HAP-1 (cell line): ENCODE data around the gene NR3C1.

Source experiments
- DNase-seq, 2 experiments: peaks; one replicate each; pipeline ENCODE4 v3.0.0-alpha.2; 2016 to 2020; ENCODE audit warnings: low spot score in 2 of 2
- H3K27me3 ChIP-seq: fragments of 250-450 bp; sonication (Bioruptor Pico); 2 replicates; pipeline ENCODE4 v1.5.1; 2020; ENCODE audit warnings: low read depth, mild to moderate bottlenecking, moderate library complexity
- H3K36me3 ChIP-seq: fragments of 250-450 bp; sonication (Bioruptor Pico); replicated peaks from 2 replicates; pipeline ENCODE4 v1.5.1; 2020; ENCODE audit warnings: mild to moderate bottlenecking
- H3K4me1 ChIP-seq: fragments of 250-450 bp; sonication (Bioruptor Pico); 2 replicates; pipeline ENCODE4 v1.5.1; 2020; ENCODE audit warnings: mild to moderate bottlenecking
- H3K4me3 ChIP-seq: fragments of 250-450 bp; sonication (Bioruptor Pico); 2 replicates; pipeline ENCODE4 v1.5.1; 2020; ENCODE audit warnings: mild to moderate bottlenecking, moderate library complexity
- H3K9me3 ChIP-seq: fragments of 250-450 bp; sonication (Bioruptor Pico); 2 replicates; pipeline ENCODE4 v1.5.1; 2020; ENCODE audit warnings: mild to moderate bottlenecking, moderate library complexity
- in situ Hi-C: fragments of 300-500 bp; cut with MboI; formaldehyde crosslinking; loops from 3 replicates; pipeline ENCODE4 v1.14.3; 2020; ENCODE audit warnings: low sequenced_read_pairs, inconsistent platforms, mixed read lengths

NR3C1 gene

DNA sequence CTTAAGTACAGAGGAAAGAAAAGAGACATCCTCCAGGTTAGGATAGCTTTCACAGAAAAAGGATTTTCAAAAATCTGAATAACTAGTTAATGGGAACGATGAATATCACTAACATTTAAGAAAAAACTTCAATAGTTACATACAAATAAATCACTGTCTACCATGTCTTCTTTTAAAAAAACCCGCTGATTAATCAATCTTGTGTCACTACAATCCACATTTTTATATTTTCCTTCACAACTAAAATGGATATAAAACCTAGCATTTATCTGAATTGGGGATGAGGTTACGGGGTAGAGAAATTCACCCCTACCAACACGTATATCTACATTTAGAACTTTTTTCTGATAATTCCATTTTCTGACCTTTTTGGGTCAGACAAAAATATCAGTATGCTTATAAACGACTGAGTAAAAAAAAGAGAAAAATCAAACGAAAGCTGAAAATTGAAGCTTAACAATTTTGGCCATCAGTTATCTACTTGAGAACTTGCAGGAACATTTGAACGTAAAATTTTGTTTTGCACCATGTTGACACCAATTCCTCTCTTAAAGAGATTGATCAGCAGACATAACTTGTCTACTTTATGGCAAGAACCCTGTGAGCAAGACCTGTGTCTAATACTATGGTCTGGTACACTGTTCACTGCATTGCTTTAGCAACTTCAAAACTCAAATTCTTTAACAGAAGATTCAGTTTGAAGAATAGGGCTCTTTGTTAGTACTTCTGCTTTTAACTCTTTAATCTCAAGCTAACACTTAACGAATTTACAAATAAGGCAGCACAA is 4.8 kb downstream of the NR3C1 start:
- Histone ChIP-seq H3K4me1 (no peaks in the 10 kb centered on the region), H3K4me3 (no peak overlapping the region), H3K27me3 (peaks cover 73% of the 10 kb centered on the region), H3K9me3 (no peaks in the 10 kb centered on the region), H3K36me3 (no peaks in the 10 kb centered on the region)
- in situ Hi-C loops: no loop called here
- no peak for DNase-seq

DNA sequence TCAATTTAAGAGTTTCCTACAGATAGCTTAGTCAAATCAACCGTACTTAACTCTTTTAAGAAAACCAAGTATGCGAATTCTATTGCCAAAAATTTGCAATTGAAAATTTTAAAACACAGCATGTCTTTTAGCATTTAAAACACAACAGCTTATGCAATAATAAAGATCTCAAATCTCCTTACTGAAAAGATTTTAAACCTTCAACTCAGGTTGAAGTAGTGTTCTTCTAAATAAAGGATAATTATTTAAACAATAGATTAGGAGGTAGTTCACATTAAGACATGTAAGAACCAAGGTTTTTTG is 5.5 kb downstream of the NR3C1 start:
- no peaks in the 10 kb centered on the region for H3K9me3 ChIP-seq
- in situ Hi-C loops: no loop called here
- H3K36me3 ChIP-seq: no peaks in the 10 kb centered on the region
- peaks cover 67% of the 10 kb centered on the region for H3K27me3 ChIP-seq
- DNase-seq: no peak
- no peaks in the 10 kb centered on the region for H3K4me1 ChIP-seq
- no peak overlapping the region for H3K4me3 ChIP-seq

DNA sequence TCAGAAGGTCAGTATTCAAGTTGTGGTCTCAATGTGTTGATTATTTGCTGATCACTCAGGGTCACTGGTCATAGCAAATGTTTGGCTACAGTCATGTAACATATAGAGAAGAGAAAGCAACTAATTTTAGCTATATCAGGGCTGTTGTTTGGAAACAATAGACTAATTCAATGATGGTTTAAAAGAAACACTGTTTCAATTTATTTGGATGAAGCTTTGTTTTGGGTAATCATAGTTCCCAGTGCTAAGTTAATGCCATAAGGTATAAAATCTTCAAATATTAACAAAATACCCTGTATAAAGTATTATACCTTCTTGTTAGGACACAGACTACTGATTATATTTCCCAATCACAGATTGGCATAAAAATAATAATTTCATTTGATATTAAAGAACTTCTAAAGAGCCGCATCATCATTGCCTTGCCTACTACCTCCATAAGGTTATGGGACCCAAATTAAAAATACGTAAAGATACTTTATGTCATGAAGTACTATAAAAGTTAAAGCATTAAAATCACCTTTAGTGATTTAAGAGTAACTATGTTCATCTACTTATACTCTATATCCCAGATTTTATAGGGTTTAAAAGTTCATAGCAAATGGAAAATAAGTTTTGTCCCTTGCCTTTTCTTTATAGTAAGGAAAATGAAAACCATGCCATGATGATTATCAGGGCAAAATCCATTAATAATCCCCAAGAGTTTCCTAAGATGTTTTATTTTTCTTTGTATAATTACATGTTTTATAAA is 6.0 kb downstream of the NR3C1 start:
- H3K27me3 ChIP-seq: peaks cover 62% of the 10 kb centered on the region
- no peak for DNase-seq
- H3K4me1 ChIP-seq: no peaks in the 10 kb centered on the region
- in situ Hi-C loops: no loop called here
- no peaks in the 10 kb centered on the region for H3K9me3 ChIP-seq
- no peak overlapping the region for H3K4me3 ChIP-seq
- no peaks in the 10 kb centered on the region for H3K36me3 ChIP-seq

DNA sequence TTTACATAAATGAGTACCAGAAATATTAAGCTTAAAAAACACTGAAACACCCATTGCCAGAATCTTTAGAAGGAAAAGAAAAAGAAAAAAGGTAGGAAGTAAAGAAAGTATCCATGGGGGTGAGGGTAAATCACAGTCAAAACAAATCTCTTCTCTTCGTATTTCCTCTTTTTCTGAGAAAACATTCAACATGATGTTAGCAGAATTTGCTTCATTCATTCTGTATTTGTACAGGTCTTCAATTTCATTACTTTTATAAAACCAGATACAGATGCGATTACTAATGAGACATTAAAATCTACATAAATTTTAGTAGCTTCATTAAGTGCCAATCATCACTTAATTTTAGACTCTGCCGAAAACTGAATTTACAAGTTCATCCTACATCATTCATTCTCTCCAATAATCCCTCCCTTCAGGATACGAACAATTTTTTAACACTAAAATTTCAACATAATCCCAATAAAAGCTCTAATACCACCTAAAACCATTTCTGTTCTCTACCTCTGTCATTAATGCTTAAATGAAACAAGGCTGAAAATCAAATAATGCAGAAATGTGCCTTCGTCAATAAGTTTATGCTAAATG is 7.0 kb downstream of the NR3C1 start:
- no peaks in the 10 kb centered on the region for H3K9me3 ChIP-seq
- H3K36me3 ChIP-seq: no peaks in the 10 kb centered on the region
- H3K27me3 ChIP-seq: peaks cover 52% of the 10 kb centered on the region
- no peak overlapping the region for H3K4me3 ChIP-seq
- in situ Hi-C loops: no loop called here
- no peaks in the 10 kb centered on the region for H3K4me1 ChIP-seq
- no peak for DNase-seq

DNA sequence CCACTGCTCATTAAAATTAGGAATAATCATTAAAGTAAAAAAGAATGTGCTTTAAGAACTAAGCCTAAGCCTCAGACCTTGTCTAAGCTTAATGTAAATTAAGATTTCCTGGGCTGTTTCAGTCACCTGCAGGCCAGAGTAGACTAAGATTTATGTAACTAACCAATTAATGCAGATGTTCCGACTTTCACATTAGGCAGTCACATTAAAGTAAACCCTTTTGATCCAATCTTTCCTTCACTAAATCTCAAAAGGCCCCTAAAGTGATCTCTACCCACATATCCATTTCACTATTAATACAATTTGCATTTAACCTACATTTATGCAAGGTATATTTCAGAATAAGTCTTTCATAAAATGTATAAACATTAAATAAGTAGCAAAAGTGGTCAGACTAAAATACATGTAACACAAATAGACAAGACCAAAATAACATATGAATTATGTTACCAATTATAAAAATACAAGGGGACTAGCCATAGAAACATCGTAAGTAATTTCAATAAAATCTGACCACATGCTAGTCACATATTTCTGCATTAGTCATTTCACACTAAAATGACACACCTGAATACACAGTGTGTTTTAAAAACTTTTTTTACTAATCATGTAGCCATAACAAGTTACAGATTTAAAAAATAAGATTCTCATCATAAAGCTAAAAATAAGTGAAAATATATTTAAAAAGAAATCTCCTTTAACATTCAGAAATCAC is 7.7 kb downstream of the NR3C1 start:
- no peak for DNase-seq
- Histone ChIP-seq H3K9me3 (no peaks in the 10 kb centered on the region), H3K4me3 (no peak overlapping the region), H3K27me3 (peaks cover 45% of the 10 kb centered on the region), H3K4me1 (no peaks in the 10 kb centered on the region), H3K36me3 (no peaks in the 10 kb centered on the region)
- in situ Hi-C loops: no loop called here

DNA sequence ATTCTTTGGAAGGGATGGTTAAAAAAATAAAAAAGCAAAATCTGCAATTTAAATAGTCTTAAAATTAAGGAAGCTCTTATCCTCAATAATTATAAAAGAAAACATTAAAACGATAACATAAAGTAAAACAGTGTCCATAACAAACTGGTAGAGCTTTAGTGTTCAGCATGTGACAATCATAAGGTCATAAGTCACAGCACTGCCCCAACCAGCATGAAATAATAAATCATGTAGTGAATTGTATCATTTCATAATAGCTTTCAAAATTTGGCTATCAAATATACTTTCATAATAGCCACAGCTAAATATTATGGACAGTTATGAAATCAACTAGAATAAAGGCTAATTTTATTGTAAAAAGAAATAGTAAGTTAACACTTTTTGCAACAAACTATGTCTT is 10.0 kb downstream of the NR3C1 start:
- no peaks in the 10 kb centered on the region for H3K9me3 ChIP-seq
- H3K4me3 ChIP-seq: no peak overlapping the region
- no peaks in the 10 kb centered on the region for H3K36me3 ChIP-seq
- H3K27me3 ChIP-seq: peaks cover 22% of the 10 kb centered on the region
- in situ Hi-C loops: no loop called here
- DNase-seq: no peak
- no peaks in the 10 kb centered on the region for H3K4me1 ChIP-seq

DNA sequence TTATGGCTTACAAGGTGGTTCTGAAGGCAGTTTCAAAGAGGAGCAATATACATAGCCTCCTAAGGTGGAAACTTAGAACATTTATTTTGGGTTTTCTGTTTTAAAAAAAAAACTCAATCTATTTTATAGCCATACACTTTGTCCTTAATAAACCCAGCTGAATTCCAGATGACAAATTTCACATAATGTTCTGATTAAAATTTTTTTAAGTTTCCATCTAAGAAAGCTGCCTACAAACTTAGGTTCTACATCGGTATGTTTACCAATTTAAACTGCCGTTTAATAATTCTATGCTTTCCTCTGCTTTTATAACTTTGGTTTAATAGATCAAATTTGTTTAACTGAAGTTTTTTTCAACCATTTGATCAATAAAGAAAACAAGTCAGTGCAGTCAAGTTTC is 12.5 kb downstream of the NR3C1 start:
- Histone ChIP-seq H3K4me1 (no peaks in the 10 kb centered on the region), H3K36me3 (no peaks in the 10 kb centered on the region), H3K4me3 (no peak overlapping the region), H3K27me3 (peaks cover 9% of the 10 kb centered on the region; the same call in 1 of the 2 replicates), H3K9me3 (no peaks in the 10 kb centered on the region)
- in situ Hi-C loops: no loop called here
- no peak for DNase-seq

DNA sequence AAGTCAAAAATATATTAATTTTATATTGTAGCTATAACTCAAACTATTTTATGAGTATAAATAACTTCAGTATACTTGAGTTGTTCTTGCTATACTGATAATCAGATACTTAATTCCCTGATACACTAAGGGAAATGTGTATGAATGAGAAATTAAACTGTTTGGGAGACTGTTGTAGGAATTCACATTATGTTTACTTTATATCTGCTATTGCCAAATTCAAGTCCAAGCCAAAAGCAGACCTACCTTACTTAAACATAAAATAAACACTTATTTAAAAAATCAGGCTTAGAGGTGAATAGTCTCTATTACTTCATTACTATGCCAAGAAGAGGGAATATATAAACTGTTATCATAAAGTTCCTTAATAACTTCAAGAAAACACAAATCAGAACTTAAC is 13.2 kb downstream of the NR3C1 start:
- H3K36me3 ChIP-seq: no peaks in the 10 kb centered on the region
- no peaks in the 10 kb centered on the region for H3K9me3 ChIP-seq
- no peak overlapping the region for H3K4me3 ChIP-seq
- in situ Hi-C loops: no loop called here
- DNase-seq: no peak
- H3K4me1 ChIP-seq: no peaks in the 10 kb centered on the region
- H3K27me3 ChIP-seq: peaks cover 3% of the 10 kb centered on the region; the same call in 1 of the 2 replicates

DNA sequence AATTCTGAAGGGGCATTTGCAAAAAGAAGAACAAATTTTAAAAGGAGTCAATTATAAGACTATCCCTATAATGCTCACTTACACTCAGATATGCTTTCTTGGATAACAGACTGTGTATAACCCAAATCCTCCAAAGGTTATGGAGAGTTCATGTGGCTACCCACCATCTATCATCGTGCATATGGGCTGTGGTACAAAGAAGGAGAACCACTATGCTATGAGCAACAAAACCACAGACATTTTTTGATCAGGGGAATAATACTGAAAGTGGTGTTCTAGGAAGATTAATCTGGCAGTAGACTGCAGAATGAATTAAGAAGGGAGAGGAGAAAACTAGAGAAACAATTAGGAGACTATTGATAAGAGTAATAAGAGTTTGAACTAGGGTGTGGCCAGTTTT is 16.8 kb downstream of the NR3C1 start:
- H3K9me3 ChIP-seq: no peaks in the 10 kb centered on the region
- no peaks in the 10 kb centered on the region for H3K27me3 ChIP-seq
- no peaks in the 10 kb centered on the region for H3K4me1 ChIP-seq
- H3K36me3 ChIP-seq: no peaks in the 10 kb centered on the region
- no peak overlapping the region for H3K4me3 ChIP-seq
- DNase-seq: no peak
- in situ Hi-C loops: no loop called here

DNA sequence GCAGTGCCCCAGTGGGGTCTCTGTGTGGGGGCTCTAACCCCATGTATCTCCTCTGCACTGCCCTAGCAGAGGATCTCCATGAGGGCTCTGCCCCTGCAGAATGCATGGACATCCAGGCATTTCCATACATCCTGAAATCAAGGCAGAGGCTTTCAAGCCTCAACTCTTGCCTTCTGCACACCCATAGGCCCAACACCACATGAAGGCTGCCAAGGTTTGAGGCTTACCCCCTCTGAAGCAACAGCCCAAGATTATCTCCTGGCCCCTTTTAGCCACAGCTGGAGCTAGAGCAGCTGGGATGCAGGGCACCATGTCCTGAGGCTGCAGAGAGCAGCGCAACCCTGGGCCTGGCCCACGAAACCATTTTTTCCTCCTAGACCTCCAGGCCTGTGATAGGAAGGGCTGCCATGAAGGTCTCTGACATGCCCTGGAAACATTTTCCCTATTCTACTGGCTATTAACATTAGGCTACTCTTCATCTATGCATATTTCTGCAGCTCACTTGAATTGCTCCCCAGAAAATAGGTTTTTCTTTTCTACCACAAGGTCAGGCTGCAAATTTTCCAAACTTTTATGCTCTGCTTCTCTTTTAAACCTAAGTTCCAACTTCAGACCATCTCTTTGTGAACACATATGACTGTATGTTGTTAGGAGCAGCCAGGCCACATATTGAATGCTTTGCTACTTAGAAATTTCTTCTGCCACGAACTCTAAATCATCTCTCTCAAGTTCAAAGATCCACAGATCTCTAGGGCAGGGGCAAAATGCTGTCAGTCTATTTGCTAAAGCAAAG is 18.4 kb downstream of the NR3C1 start:
- Histone ChIP-seq H3K27me3 (no peaks in the 10 kb centered on the region), H3K9me3 (no peaks in the 10 kb centered on the region)

DNA sequence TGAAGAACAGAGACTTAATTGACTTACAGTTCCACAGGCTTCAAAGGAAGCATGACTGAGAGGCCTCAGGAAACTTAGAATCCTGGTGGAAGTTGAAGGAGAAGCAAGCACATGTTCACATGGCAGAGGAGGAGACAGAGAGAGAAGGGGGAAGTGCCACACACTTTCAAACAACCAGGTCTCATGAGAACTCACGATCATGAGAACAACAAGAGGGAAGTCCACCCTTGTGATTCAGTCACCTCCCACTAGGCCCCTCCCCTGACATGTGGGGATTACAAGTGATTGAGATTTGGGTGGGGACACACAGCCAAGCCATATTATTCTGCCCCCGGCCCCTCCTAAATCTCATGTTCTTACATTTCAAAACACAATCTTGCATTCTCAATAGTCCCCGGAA is 19.5 kb downstream of the NR3C1 start:
- H3K27me3 ChIP-seq: no peaks in the 10 kb centered on the region
- H3K9me3 ChIP-seq: no peaks in the 10 kb centered on the region
- no peaks in the 10 kb centered on the region for H3K36me3 ChIP-seq
- DNase-seq: no peak
- no peaks in the 10 kb centered on the region for H3K4me1 ChIP-seq
- H3K4me3 ChIP-seq: no peak overlapping the region
- in situ Hi-C loops: no loop called here

More for the DNA sequence above, 18.4 kb downstream of the NR3C1 start:
- no peaks in the 10 kb centered on the region for H3K4me1 ChIP-seq
- DNase-seq: no peak
- no peaks in the 10 kb centered on the region for H3K36me3 ChIP-seq
- in situ Hi-C loops: no loop called here
- no peak overlapping the region for H3K4me3 ChIP-seq

DNA sequence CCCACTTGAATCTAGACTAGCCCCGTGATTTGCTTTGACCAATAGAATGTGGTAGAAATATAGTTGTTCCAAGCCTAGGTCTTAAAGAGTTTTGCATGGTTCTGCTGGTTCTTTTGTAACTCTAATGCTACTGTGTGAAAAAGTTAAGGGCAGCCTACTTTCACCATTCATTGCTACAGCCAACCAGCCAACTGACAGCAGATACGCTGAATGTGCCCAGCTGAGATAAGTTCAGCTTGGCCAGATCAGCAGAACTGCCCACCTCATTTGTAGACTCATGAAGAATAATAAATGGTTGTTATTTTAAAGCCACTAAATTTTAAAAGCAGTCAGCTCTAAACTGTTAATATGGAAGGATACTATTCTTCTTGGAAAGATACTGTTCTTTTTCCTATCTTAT is 23.9 kb downstream of the NR3C1 start:
- Histone ChIP-seq H3K36me3 (no peaks in the 10 kb centered on the region), H3K9me3 (no peaks in the 10 kb centered on the region), H3K4me3 (no peak overlapping the region), H3K27me3 (no peaks in the 10 kb centered on the region), H3K4me1 (no peaks in the 10 kb centered on the region)
- no peak for DNase-seq
- in situ Hi-C loops: no loop called here
